Activated CD4-positive, alpha-beta T cell treated with anti-CD3 and anti-CD28 coated beads, Interleukin-2, Interleukin-6, amounts not matched to agents 100 ng/mL and 50 ng/mL, durations not matched to agents 16 hours and 8 hours (primary cell): Measurements from ENCODE around the gene CPNE8.

Experiments used
- DNase-seq: peaks from one replicate; pipeline ENCODE4 v3.0.0-alpha.2; 2020

Gene CPNE8

GRCh38 chr12:38713294-38713693, 192.1 kb downstream of the CPNE8 start:
- DNase-seq: no peak

- DNase-seq: peak; percentile 25
Observed at GRCh38 chr12:38711054-38711453, 194.3 kb downstream of the CPNE8 start.

DNA sequence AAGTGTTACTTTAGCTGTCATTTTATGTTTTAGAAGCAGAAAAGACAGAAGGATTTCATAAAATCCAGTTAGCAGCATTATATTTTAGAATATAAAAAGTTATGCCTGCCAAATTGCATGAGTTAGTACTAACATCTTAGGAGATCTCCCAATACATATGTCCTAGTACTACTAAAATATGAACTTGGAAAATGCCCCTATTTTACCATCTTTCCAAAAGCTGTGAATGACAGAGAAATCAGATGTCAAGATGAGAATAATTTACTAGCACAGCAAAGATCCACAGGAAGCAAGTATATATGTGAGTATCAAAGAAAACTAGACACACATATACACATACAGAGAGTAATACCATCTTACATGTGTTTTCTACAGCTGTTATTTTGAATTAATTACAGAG, 196.9 kb downstream of the CPNE8 start:
- DNase-seq: no peak

- DNase-seq: no peak
Observed at GRCh38 chr12:38707648-38708047, 197.7 kb downstream of the CPNE8 start.

DNA sequence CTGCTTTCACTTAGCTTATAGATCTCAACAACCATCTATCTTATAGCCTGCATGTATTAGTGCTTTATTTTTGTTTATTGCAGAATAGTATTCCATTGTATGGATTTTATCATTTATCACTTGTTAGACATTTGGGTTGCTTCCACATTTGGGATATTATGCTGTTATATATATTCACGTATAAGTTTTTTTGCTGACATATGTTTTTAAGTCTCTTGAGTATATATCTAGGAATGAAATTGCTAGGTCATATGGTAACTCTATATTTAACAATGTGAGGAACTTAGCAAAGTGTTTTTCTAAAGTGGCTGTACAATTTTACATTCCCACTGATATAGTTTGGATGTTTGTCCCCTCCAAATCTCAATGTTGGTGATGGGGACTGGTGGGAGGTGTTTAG, 208.1 kb downstream of the CPNE8 start:
- DNase-seq: no peak

DNA sequence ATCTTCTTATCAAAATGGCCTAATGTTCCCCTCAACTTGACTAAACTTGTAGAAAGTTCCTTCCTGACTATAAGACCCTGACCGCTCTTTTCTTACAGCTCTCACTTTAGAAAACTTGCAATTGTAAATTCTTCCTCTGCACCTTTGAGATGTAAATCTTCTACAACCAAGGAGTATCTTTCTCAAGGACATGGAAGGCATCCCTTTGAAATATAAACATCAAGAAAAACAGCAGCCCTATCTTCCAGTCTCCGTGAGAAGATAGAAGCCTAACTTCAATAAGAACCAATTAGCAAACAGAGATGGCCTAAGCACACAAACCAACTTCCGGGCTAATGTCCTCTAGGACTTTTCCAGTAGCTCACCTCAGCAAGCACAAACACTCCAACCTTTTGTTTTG, 210.3 kb downstream of the CPNE8 start:
- no peak for DNase-seq

DNA sequence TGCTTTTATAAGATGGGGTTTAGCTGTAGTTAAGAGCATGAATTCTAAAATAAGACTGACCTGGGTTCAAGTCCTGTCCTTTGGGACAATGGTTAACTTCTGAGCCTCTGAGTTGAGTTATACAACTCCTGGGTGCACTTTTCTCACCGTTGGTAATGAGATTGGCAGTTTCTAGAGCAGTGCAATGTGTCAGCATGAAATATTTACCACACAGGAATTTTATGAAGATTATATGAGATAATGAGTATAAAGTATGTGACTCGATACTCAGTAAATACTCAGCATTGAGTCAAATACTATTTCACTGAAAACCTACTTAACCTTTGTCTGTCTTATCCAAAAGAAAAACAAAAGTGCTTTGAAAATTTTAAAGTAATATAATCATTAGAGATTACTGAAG, 214.2 kb downstream of the CPNE8 start:
- DNase-seq: no peak

- no peak for DNase-seq
Observed at GRCh38 chr12:38690646-38691045, 214.7 kb downstream of the CPNE8 start.

- DNase-seq: no peak
Observed at GRCh38 chr12:38689704-38690103, 215.7 kb downstream of the CPNE8 start.

GRCh38 chr12:38689195-38689594, 216.2 kb downstream of the CPNE8 start:
- DNase-seq: no peak

DNA sequence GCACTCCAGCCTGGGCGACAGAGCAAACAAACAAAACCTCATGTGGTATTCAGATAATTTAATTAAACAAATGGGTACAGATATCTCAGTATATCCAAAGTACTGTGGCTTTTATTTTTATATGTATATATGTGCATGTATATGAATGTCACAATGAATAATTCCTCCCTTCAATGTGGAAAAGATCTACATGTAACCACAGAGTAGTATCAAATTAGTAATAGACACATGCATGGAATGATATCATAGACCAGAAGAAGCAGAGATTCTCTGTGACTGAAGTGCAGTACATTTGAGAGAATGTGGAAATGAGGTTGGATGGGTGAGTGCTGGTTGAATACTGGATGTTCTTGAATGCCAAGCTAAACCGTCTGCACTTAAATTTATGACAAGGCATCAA, 222.9 kb downstream of the CPNE8 start:
- no peak for DNase-seq

- DNase-seq: no peak
Observed at GRCh38 chr12:38669530-38669929, 235.9 kb downstream of the CPNE8 start.

- DNase-seq: no peak
Observed at GRCh38 chr12:38669081-38669480, 236.3 kb downstream of the CPNE8 start.

- DNase-seq: no peak
Observed at GRCh38 chr12:38666425-38666824, 239.0 kb downstream of the CPNE8 start.

GRCh38 chr12:38664661-38665269, 240.6 kb downstream of the CPNE8 start:
- DNase-seq: peak; percentile 12

GRCh38 chr12:38662829-38663228, 242.6 kb downstream of the CPNE8 start:
- no peak for DNase-seq

DNA sequence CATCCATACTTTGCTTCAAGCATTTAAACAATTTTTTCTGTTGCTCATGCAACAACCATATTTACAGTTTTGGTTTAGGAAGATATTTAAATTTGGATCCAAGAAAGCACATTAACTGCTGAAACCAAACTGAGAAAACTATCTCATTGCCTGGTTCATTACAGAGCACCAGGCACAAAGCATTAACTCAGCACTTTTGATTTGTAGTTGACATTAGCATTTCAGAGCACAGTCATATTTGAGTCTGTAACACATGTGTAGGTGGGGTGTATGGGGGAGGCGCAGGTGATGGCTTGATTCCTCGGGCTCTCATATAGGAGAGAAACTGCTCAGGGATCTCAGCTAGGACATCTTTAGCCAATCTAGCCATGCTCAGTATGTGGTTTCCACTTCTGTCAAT, 251.7 kb downstream of the CPNE8 start:
- no peak for DNase-seq

- no peak for DNase-seq
Observed at GRCh38 chr12:38648813-38649212, 256.6 kb downstream of the CPNE8 start.

DNA sequence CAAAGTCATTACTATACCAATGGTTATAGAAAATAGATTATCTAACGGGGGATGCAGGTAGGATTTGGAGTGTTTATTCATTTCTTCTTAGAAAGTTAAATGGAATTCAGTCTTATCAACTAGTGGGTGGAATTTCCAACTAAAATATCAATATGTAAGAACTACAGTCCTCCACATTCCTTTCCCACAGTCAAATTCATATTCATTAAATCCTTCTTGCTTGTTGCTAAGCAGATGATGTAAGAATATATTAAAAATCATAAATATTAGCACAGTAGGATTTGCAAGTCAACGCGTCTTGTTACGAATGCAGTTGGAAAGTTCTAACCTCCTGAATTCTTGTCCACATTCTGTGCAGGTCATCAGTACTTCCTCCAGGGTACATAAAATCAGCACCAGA, 259.2 kb downstream of the CPNE8 start:
- DNase-seq: no peak

GRCh38 chr12:38639625-38640024, 265.8 kb downstream of the CPNE8 start:
- DNase-seq: no peak

GRCh38 chr12:38638401-38638800, 267.0 kb downstream of the CPNE8 start:
- no peak for DNase-seq

DNA sequence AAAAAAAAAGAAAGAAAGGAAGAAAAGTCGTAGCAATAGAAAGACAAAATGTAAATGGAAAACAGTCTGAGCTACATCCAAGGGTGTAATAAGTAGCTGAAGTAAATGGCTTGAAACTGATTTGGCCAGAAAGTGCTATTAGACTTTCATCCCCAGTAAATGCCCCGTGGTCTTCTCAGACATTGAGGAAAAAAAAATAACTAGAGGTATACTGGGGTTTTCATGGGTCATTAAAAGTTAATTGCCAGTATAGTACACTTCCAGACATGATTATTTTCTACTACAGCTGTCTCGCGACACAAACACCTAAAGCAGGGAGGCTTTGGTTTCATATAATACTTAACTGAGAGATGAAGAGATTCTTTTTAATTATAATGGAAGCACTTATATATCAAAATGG, 271.9 kb downstream of the CPNE8 start:
- DNase-seq: no peak

DNA sequence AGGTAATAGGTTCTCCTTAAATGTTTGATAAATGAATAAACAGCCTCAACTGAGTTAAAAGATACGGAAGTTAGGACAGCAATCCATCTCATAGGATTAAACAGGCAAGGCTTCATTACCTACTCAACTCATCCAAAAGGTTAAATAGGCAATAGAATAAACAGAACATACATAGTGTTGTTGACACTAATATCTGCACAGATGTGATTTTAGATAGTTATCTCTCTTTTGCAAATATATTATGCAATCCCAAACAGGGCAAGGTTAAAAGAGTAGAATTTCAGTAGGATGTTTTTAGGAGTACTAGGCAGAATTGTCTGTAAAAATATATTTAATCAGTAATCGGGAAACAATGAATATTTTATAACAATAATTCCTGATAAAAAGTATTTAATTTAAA, 276.3 kb downstream of the CPNE8 start:
- DNase-seq: no peak

DNA sequence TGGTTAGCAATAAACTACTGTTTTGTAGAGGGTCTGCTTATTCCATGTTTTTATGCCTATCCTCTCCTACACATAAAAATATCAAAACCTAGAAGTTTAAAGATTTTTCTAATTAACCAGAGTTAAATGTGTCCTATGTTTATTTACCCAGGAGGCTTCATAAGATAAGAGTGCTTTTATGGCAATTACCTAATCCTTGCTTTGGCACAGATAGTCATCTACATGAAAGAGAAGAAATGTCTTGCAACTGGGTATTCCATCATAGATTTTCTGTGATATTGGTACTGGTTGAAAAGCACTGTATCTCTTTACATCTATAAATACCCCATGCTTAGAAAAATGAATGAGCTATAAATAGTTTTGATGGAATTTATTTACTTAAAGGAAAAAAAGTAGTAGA, 277.1 kb downstream of the CPNE8 start:
- no peak for DNase-seq

DNA sequence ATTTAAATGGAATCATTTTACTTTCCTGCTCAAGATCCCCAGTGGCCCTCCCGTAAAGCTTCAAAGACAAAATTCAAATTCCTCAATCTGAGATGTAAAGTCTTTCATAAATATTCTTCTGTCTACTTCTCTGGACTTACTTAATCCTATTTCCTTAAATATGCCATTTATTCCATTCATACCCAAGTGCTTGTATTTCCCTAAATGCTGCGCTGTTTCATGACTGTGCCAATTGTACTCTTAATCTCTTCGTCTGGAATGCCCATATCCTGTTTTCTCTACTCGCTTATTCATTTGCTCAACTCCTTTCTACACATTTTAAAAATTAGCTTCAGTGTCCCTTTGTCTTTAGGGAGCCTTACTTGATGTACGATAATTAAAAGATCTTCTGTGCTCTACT, 280.1 kb downstream of the CPNE8 start:
- DNase-seq: no peak

DNA sequence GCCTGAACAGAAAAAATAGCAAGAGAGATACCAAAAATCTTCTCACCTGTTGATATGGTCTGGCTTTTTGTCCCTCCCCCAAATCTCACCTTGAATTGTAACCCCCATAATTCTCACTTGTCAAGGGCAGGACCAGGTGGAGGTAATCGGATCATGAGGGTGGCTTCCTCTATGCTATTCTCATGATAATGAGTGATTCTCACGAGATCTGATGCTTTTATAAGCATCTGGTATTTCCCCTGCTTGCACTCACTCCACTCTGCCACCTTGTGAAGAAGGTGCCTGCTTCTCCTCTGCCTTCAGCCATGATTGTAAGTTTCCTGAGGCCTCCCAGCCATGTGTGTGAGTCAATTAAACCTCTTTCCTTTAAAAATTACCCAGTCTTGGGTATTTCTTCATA, 291.2 kb downstream of the CPNE8 start:
- DNase-seq: no peak
